Heart left ventricle (tissue), 16 donors: ENCODE data around the gene SCN8A. TPM values are rescaled to one million over a fixed set of nuclear protein-coding genes. Genes with fewer than 3 reads are reported as not detected.

ENCODE experiments used
- ATAC-seq, 4 donors: fragments of 200-7000 bp; cut with Tn5 transposase; one replicate each; pipeline ENCODE4 v1.9.1; 2020 to 2022; ENCODE audit warnings: moderate library complexity in 4 of 4, mild to moderate bottlenecking in 3 of 4, moderate number of reproducible peaks in 1 of 4
- DNase-seq, 5 donors: peaks; one replicate each; pipeline ENCODE4 v3.0.0-alpha.2; 2020
- H3K27ac ChIP-seq, 12 donors: fragments of 200-600 bp; sonication (generic) in 4 of 12; one replicate each; pipeline versions ENCODE4 v1.5.0 to v1.8.0; 2016 to 2022; ENCODE audit warnings: mild to moderate bottlenecking in 2 of 12
- H3K27me3 ChIP-seq, 9 donors: fragments of 200-600 bp; sonication (generic) in 2 of 9; one replicate each; pipeline versions ENCODE4 v1.5.1 to v1.8.0; 2016 to 2022; ENCODE audit warnings: mild to moderate bottlenecking in 3 of 9
- H3K36me3 ChIP-seq, 9 donors: fragments of 200-600 bp; sonication (generic) in 2 of 9; one replicate each; pipeline versions ENCODE4 v1.5.0 to v1.8.0; 2018 to 2022; ENCODE audit warnings: mild to moderate bottlenecking in 2 of 9
- H3K4me1 ChIP-seq, 12 donors: fragments of 200-600 bp; sonication (generic) in 4 of 12; one replicate each; pipeline versions ENCODE4 v1.5.0 to v1.8.0; 2016 to 2022; ENCODE audit warnings: mild to moderate bottlenecking in 3 of 12
- H3K4me3 ChIP-seq, 12 donors: fragments of 200-600 bp; sonication (generic) in 4 of 12; one replicate each; pipeline versions ENCODE4 v1.5.0 to v1.8.0; 2017 to 2022; ENCODE audit warnings: mild to moderate bottlenecking in 9 of 12, moderate library complexity in 4 of 12
- H3K9me3 ChIP-seq, 12 donors: fragments of 200-600 bp; sonication (generic) in 4 of 12; one replicate each; pipeline versions ENCODE4 v1.5.0 to v1.8.0; 2016 to 2022; ENCODE audit warnings: mild to moderate bottlenecking in 1 of 12
- CTCF ChIP-seq, 12 donors: fragments of 200-600 bp; sonication (generic) in 4 of 12; IDR thresholded peaks; one replicate each; pipeline versions ENCODE4 v1.5.0 to v1.8.0; 2018 to 2022; ENCODE audit warnings: antibody characterized with exemption in 12 of 12, mild to moderate bottlenecking in 5 of 12
- POLR2A ChIP-seq, 2 donors: fragments of 450-650 bp; IDR thresholded peaks; one replicate each; pipeline ENCODE4 v1.6.1; 2017; ENCODE audit warnings: antibody characterized with exemption in 2 of 2, mild to moderate bottlenecking in 2 of 2, moderate library complexity in 2 of 2
- WGBS, 4 donors: extraction: QIAGEN DNeasy Blood & Tissue Kit in 2 of 4; methylation state at CpG; one replicate each; pipeline versions ENCODE4 v1.1.5 to v1.1.7; 2013 to 2018; 5-methylcytosine and 5-hydroxymethylcytosine counted together
- intact Hi-C, 10 donors: fragments of 100-400 bp; cut with DNase I; formaldehyde crosslinking; loops; one replicate each; pipeline versions ENCODE4 v1.11.1 to v1.14.2; 2022
- polyA plus RNA-seq, 2 donors: library from polyadenylated mRNA; stranded (reverse); fragments of 200-250 nt; gene quantifications; one replicate each; pipeline ENCODE4 v1.2.3, GENCODE V29; 2013
- total RNA-seq, 9 donors: library from RNA; depleted of rRNA in 2 of 9; stranded (reverse); fragments of >200 nt in 2 of 9; fragmentation: NEBNext Ultra II Directional in 3 of 9; extraction: Animal tissue kit (Norgen Biotek cat#: 25700) in 3 of 9; gene quantifications; one replicate each; pipeline versions ENCODE4 v1.1.0 to v1.2.4, GENCODE V29; 2016 to 2023
- donor health status: ischemic (EF 13 %, LVEDD 7.1; RV severe dilation, severe dysfunction).
- donor health status: healthy with polysubstance abuse.
- donor health status: DM: no; HTN: yes; CAD: no.
- donor health status: DM: no; HTN: no; CAD: no.
- donor health status: ischemic (EF 25% LVEDD 6.9; RV normal size, moderate dysfunction).
- donor health status: ischemic (EF 25% LVEDD 5.7; RV mildly dilated, moderate dysfunction).
- donor health status: healthy.
- donor health status: DM: yes; HTN: yes; CAD: no.
- donor health status: ischemic (EF 35%, LVEDD 5.7; RV mildly dilated, moderate dysfunction).
- donor health status: nonischemic (EF 11% LVEDD 7.7; RV severe dilation, severe dysfunction).
- donor health status: DM: yes; HTN: yes; CAD: no.
- donor health status: PGD.
- donor health status: ischemic (EF 29% LVEDD 5.4; RV normal size, mild dysfunction).
- donor health status: nonischemic (EF 23%, LVEDD 6.1; RV moderate dilation, normal function).

The SCN8A gene
- total and polyA plus RNA-seq, 11 donors: 0.17 to 0.97 (median 0.32) TPM

GRCh38 chr12:51812871-51813270 is 221.8 kb downstream of the SCN8A start:
- no peaks in the 10 kb centered on the region for H3K36me3 ChIP-seq
- no peak overlapping the region for H3K27ac ChIP-seq
- ATAC-seq: no peak
- TF ChIP-seq POLR2A (IDR thresholded peaks at IDR 0.05) (no peak), CTCF (IDR thresholded peaks at IDR 0.05) (no peak)
- H3K4me3 ChIP-seq: no peak overlapping the region
- DNase-seq: no peak
- WGBS, 4 donors: 82 to 94% (median 90%) methylated on average over 12 to 13 of the region's 13 CpGs
- peaks cover 0 to 10% (median 0%) of the 10 kb centered on the region in 9 donors for H3K27me3 ChIP-seq
- H3K9me3 ChIP-seq: no peaks in the 10 kb centered on the region
- intact Hi-C loops: loop anchor here in 6 of 10 donors (5.0 to 10.0 kb wide), 5 partner anchors 59 to 391 kb away; partner anchors contain the start of gene SLC4A8 (in 1 of the 6)
- H3K4me1 ChIP-seq: peaks cover 0 to 19% (median 8%) of the 10 kb centered on the region in 12 donors

GRCh38 chr12:51813931-51814310 is 222.9 kb downstream of the SCN8A start:
- ATAC-seq (no peak), DNase-seq (no peak)
- H3K9me3 ChIP-seq: no peaks in the 10 kb centered on the region
- 11 to 50% (median 16%) methylated on average over 7 to 34 of the region's 34 CpGs for WGBS, 4 donors
- no peaks in the 10 kb centered on the region for H3K36me3 ChIP-seq
- peak overlapping the region in 11 of 12 donors; percentile 44 to 83 (median 67) for H3K4me3 ChIP-seq
- peaks cover 0 to 19% (median 8%) of the 10 kb centered on the region in 12 donors for H3K4me1 ChIP-seq
- intact Hi-C loops: loop anchor here in 6 of 10 donors (5.0 to 10.0 kb wide), 5 partner anchors 58 to 392 kb away; partner anchors contain the start of gene SLC4A8 (in 1 of the 6)
- peaks cover 0 to 10% (median 0%) of the 10 kb centered on the region in 9 donors for H3K27me3 ChIP-seq
- no peak for TF ChIP-seq POLR2A (IDR thresholded peaks at IDR 0.05)
- TF ChIP-seq CTCF (IDR thresholded peaks at IDR 0.05): no peak
- H3K27ac ChIP-seq: peak overlapping the region in 10 of 12 donors; percentile 18 to 94 (median 82)

- intact Hi-C loops: loop anchor here in 7 of 10 donors (5.0 to 10.0 kb wide), 6 partner anchors 58 to 392 kb away; partner anchors contain the start of gene SLC4A8 (in 1 of the 7)
- TF ChIP-seq CTCF (IDR thresholded peaks at IDR 0.05) (peak; percentile 27 to 85 (median 62)), POLR2A (IDR thresholded peaks at IDR 0.05) (peak in 1 of 2 donors; percentile 42)
- H3K36me3 ChIP-seq: no peaks in the 10 kb centered on the region
- peaks cover 0 to 10% (median 2%) of the 10 kb centered on the region in 9 donors for H3K27me3 ChIP-seq
- peaks cover 0 to 19% (median 8%) of the 10 kb centered on the region in 12 donors for H3K4me1 ChIP-seq
- WGBS, 4 donors: 4 to 14% (median 6%) methylated on average over 22 to 100 of the region's 100 CpGs
- peak overlapping the region; percentile 44 to 83 (median 65) for H3K4me3 ChIP-seq
- ATAC-seq: peak; percentile 70 to 90 (median 88)
- DNase-seq: peak; percentile 77 to 91 (median 85)
- H3K27ac ChIP-seq: peak overlapping the region; percentile 80 to 94 (median 86)
- H3K9me3 ChIP-seq: no peaks in the 10 kb centered on the region
Measured at GRCh38 chr12:51814311-51815088, 223.5 kb downstream of the SCN8A start.

GRCh38 chr12:51815571-51815970 is 224.5 kb downstream of the SCN8A start:
- DNase-seq (no peak), ATAC-seq (no peak)
- no peaks in the 10 kb centered on the region for H3K9me3 ChIP-seq
- WGBS, 4 donors: 86 to 92% (median 89%) methylated on average over 6 of the region's 6 CpGs
- intact Hi-C loops: loop anchor here in 6 of 10 donors (5.0 to 10.0 kb wide), 4 partner anchors 57 to 388 kb away; no protein-coding TSS in a partner anchor
- H3K27me3 ChIP-seq: peaks cover 0 to 19% (median 4%) of the 10 kb centered on the region in 9 donors
- H3K36me3 ChIP-seq: no peaks in the 10 kb centered on the region
- H3K27ac ChIP-seq: no peak overlapping the region
- peak overlapping the region in 1 of 12 donors; percentile 83 for H3K4me3 ChIP-seq
- TF ChIP-seq CTCF (IDR thresholded peaks at IDR 0.05) (no peak), POLR2A (IDR thresholded peaks at IDR 0.05) (no peak)
- peaks cover 0 to 27% (median 11%) of the 10 kb centered on the region in 12 donors for H3K4me1 ChIP-seq
